ENCODE measurements around the gene CXADR.
"Not testable (repeated sequence)": the region's sequence is repeated elsewhere in the genome, so short reads cannot be mapped to it uniquely, and the experiment has no call there.

The CXADR gene

GRCh38 chr21:17479606-17480005, 33.2 kb upstream of the CXADR start:
- Histone ChIP-seq H3K27me3 (ENCODE audit: control insufficient read depth in 5 of 5, insufficient read depth in 4 of 5, low read length in 5 of 5) (no peaks in the 10 kb centered on the region), H3K9me3 (ENCODE audit: control insufficient read depth in 5 of 5, low read length in 5 of 5) (no peaks in the 10 kb centered on the region), H3K27ac (ENCODE audit: low read depth, low read length) (no peak overlapping the region), H3K9ac (ENCODE audit: low read length in 5 of 5) (no peak overlapping the region), H3K4me3 (ENCODE audit: low read depth in 1 of 5, low read length in 5 of 5) (no peak overlapping the region), H3K36me3 (ENCODE audit: control insufficient read depth in 5 of 5, insufficient read depth in 5 of 5, low read length in 5 of 5) (no peaks in the 10 kb centered on the region), H3K4me1 (ENCODE audit: control insufficient read depth in 5 of 5, insufficient read depth in 5 of 5, low read length in 5 of 5) (no peaks in the 10 kb centered on the region)

GRCh38 chr21:17482928-17483327, 29.9 kb upstream of the CXADR start:
- Histone ChIP-seq H3K9ac (ENCODE audit: low read length in 5 of 5) (no peak overlapping the region), H3K9me3 (ENCODE audit: control insufficient read depth in 5 of 5, low read length in 5 of 5) (no peaks in the 10 kb centered on the region), H3K36me3 (ENCODE audit: control insufficient read depth in 5 of 5, insufficient read depth in 5 of 5, low read length in 5 of 5) (no peaks in the 10 kb centered on the region), H3K27me3 (ENCODE audit: control insufficient read depth in 5 of 5, insufficient read depth in 4 of 5, low read length in 5 of 5) (no peaks in the 10 kb centered on the region), H3K4me3 (ENCODE audit: low read depth in 1 of 5, low read length in 5 of 5) (no peak overlapping the region), H3K4me1 (ENCODE audit: control insufficient read depth in 5 of 5, insufficient read depth in 5 of 5, low read length in 5 of 5) (no peaks in the 10 kb centered on the region), H3K27ac (ENCODE audit: low read depth, low read length) (no peak overlapping the region)

GRCh38 chr21:17488620-17489019, 24.2 kb upstream of the CXADR start:
- Histone ChIP-seq H3K4me3 (ENCODE audit: low read depth in 1 of 5, low read length in 5 of 5) (no peak overlapping the region), H3K9me3 (ENCODE audit: control insufficient read depth in 5 of 5, low read length in 5 of 5) (no peaks in the 10 kb centered on the region), H3K9ac (ENCODE audit: low read length in 5 of 5) (no peak overlapping the region)

GRCh38 chr21:17489565-17489964, 23.3 kb upstream of the CXADR start:
- H3K36me3 ChIP-seq (ENCODE audit: control insufficient read depth in 5 of 5, insufficient read depth in 5 of 5, low read length in 5 of 5); H3K9me3 ChIP-seq (ENCODE audit: control insufficient read depth in 5 of 5, low read length in 5 of 5); H3K4me1 ChIP-seq (ENCODE audit: control insufficient read depth in 5 of 5, insufficient read depth in 5 of 5, low read length in 5 of 5); H3K27me3 ChIP-seq (ENCODE audit: control insufficient read depth in 5 of 5, insufficient read depth in 4 of 5, low read length in 5 of 5); H3K9ac ChIP-seq (ENCODE audit: low read length in 5 of 5); H3K27ac ChIP-seq (ENCODE audit: low read depth, low read length); H3K4me3 ChIP-seq (ENCODE audit: low read depth in 1 of 5, low read length in 5 of 5): not testable (repeated sequence)

More at GRCh38 chr21:17488620-17489019, 24.2 kb upstream of the CXADR start:
- Histone ChIP-seq H3K27me3 (ENCODE audit: control insufficient read depth in 5 of 5, insufficient read depth in 4 of 5, low read length in 5 of 5) (peaks cover 0 to 6% (median 0%) of the 10 kb centered on the region in 5 donors), H3K27ac (ENCODE audit: low read depth, low read length) (no peak overlapping the region), H3K4me1 (ENCODE audit: control insufficient read depth in 5 of 5, insufficient read depth in 5 of 5, low read length in 5 of 5) (no peaks in the 10 kb centered on the region), H3K36me3 (ENCODE audit: control insufficient read depth in 5 of 5, insufficient read depth in 5 of 5, low read length in 5 of 5) (no peaks in the 10 kb centered on the region)

GRCh38 chr21:17491716-17492414, 21.0 kb upstream of the CXADR start:
- Histone ChIP-seq H3K27me3 (ENCODE audit: control insufficient read depth in 5 of 5, insufficient read depth in 4 of 5, low read length in 5 of 5) (peaks cover 0 to 6% (median 0%) of the 10 kb centered on the region in 5 donors), H3K27ac (ENCODE audit: low read depth, low read length) (no peak overlapping the region), H3K9me3 (ENCODE audit: control insufficient read depth in 5 of 5, low read length in 5 of 5) (no peaks in the 10 kb centered on the region), H3K36me3 (ENCODE audit: control insufficient read depth in 5 of 5, insufficient read depth in 5 of 5, low read length in 5 of 5) (no peaks in the 10 kb centered on the region), H3K4me1 (ENCODE audit: control insufficient read depth in 5 of 5, insufficient read depth in 5 of 5, low read length in 5 of 5) (no peaks in the 10 kb centered on the region), H3K9ac (ENCODE audit: low read length in 5 of 5) (no peak overlapping the region), H3K4me3 (ENCODE audit: low read depth in 1 of 5, low read length in 5 of 5) (no peak overlapping the region)

GRCh38 chr21:17492415-17493168, 20.3 kb upstream of the CXADR start:
- Histone ChIP-seq H3K36me3 (ENCODE audit: control insufficient read depth in 5 of 5, insufficient read depth in 5 of 5, low read length in 5 of 5) (no peaks in the 10 kb centered on the region), H3K4me1 (ENCODE audit: control insufficient read depth in 5 of 5, insufficient read depth in 5 of 5, low read length in 5 of 5) (no peaks in the 10 kb centered on the region), H3K27me3 (ENCODE audit: control insufficient read depth in 5 of 5, insufficient read depth in 4 of 5, low read length in 5 of 5) (peaks cover 0 to 6% (median 0%) of the 10 kb centered on the region in 5 donors), H3K27ac (ENCODE audit: low read depth, low read length) (no peak overlapping the region), H3K4me3 (ENCODE audit: low read depth in 1 of 5, low read length in 5 of 5) (no peak overlapping the region), H3K9me3 (ENCODE audit: control insufficient read depth in 5 of 5, low read length in 5 of 5) (no peaks in the 10 kb centered on the region), H3K9ac (ENCODE audit: low read length in 5 of 5) (no peak overlapping the region)

GRCh38 chr21:17494051-17494450, 18.8 kb upstream of the CXADR start:
- Histone ChIP-seq H3K27ac (ENCODE audit: low read depth, low read length) (no peak overlapping the region), H3K36me3 (ENCODE audit: control insufficient read depth in 5 of 5, insufficient read depth in 5 of 5, low read length in 5 of 5) (no peaks in the 10 kb centered on the region), H3K9me3 (ENCODE audit: control insufficient read depth in 5 of 5, low read length in 5 of 5) (no peaks in the 10 kb centered on the region), H3K9ac (ENCODE audit: low read length in 5 of 5) (no peak overlapping the region), H3K4me3 (ENCODE audit: low read depth in 1 of 5, low read length in 5 of 5) (no peak overlapping the region), H3K27me3 (ENCODE audit: control insufficient read depth in 5 of 5, insufficient read depth in 4 of 5, low read length in 5 of 5) (peaks cover 0 to 6% (median 0%) of the 10 kb centered on the region in 5 donors), H3K4me1 (ENCODE audit: control insufficient read depth in 5 of 5, insufficient read depth in 5 of 5, low read length in 5 of 5) (no peaks in the 10 kb centered on the region)

GRCh38 chr21:17495680-17496079, 17.2 kb upstream of the CXADR start:
- Histone ChIP-seq H3K9ac (ENCODE audit: low read length in 5 of 5) (no peak overlapping the region), H3K27me3 (ENCODE audit: control insufficient read depth in 5 of 5, insufficient read depth in 4 of 5, low read length in 5 of 5) (peaks cover 0 to 6% (median 0%) of the 10 kb centered on the region in 5 donors), H3K4me3 (ENCODE audit: low read depth in 1 of 5, low read length in 5 of 5) (no peak overlapping the region)

GRCh38 chr21:17497316-17497715, 15.5 kb upstream of the CXADR start:
- Histone ChIP-seq H3K27me3 (ENCODE audit: control insufficient read depth in 5 of 5, insufficient read depth in 4 of 5, low read length in 5 of 5) (no peaks in the 10 kb centered on the region), H3K4me1 (ENCODE audit: control insufficient read depth in 5 of 5, insufficient read depth in 5 of 5, low read length in 5 of 5) (no peaks in the 10 kb centered on the region), H3K9ac (ENCODE audit: low read length in 5 of 5) (no peak overlapping the region), H3K27ac (ENCODE audit: low read depth, low read length) (no peak overlapping the region), H3K36me3 (ENCODE audit: control insufficient read depth in 5 of 5, insufficient read depth in 5 of 5, low read length in 5 of 5) (no peaks in the 10 kb centered on the region), H3K4me3 (ENCODE audit: low read depth in 1 of 5, low read length in 5 of 5) (no peak overlapping the region), H3K9me3 (ENCODE audit: control insufficient read depth in 5 of 5, low read length in 5 of 5) (no peaks in the 10 kb centered on the region)

More at GRCh38 chr21:17495680-17496079, 17.2 kb upstream of the CXADR start:
- H3K9me3 ChIP-seq (ENCODE audit: control insufficient read depth in 5 of 5, low read length in 5 of 5): no peaks in the 10 kb centered on the region
- H3K4me1 ChIP-seq (ENCODE audit: control insufficient read depth in 5 of 5, insufficient read depth in 5 of 5, low read length in 5 of 5): no peaks in the 10 kb centered on the region
- H3K36me3 ChIP-seq (ENCODE audit: control insufficient read depth in 5 of 5, insufficient read depth in 5 of 5, low read length in 5 of 5): no peaks in the 10 kb centered on the region
- H3K27ac ChIP-seq (ENCODE audit: low read depth, low read length): no peak overlapping the region

GRCh38 chr21:17498586-17498985, 14.3 kb upstream of the CXADR start:
- no peaks in the 10 kb centered on the region for H3K27me3 ChIP-seq (ENCODE audit: control insufficient read depth in 5 of 5, insufficient read depth in 4 of 5, low read length in 5 of 5)
- no peak overlapping the region for H3K9ac ChIP-seq (ENCODE audit: low read length in 5 of 5)
- no peaks in the 10 kb centered on the region for H3K36me3 ChIP-seq (ENCODE audit: control insufficient read depth in 5 of 5, insufficient read depth in 5 of 5, low read length in 5 of 5)
- H3K9me3 ChIP-seq (ENCODE audit: control insufficient read depth in 5 of 5, low read length in 5 of 5): no peaks in the 10 kb centered on the region
- no peak overlapping the region for H3K27ac ChIP-seq (ENCODE audit: low read depth, low read length)
- no peaks in the 10 kb centered on the region for H3K4me1 ChIP-seq (ENCODE audit: control insufficient read depth in 5 of 5, insufficient read depth in 5 of 5, low read length in 5 of 5)
- no peak overlapping the region for H3K4me3 ChIP-seq (ENCODE audit: low read depth in 1 of 5, low read length in 5 of 5)
